AG20443 (cell line): ENCODE results near the gene ZBTB45.
"Not testable (repeated sequence)": the region's sequence is repeated elsewhere in the genome, so short reads cannot be mapped to it uniquely, and the experiment has no call there.

Experiments used
- DNase-seq: peaks from one replicate; pipeline ENCODE4 v3.0.0; 2012; ENCODE audit warnings: low spot score, mixed read lengths

ZBTB45 gene

GRCh38 chr19:58474997-58475713, 44.5 kb downstream of the ZBTB45 start:
- DNase-seq = no peak

GRCh38 chr19:58474291-58474996, 45.2 kb downstream of the ZBTB45 start:
- DNase-seq = peak; percentile 45

GRCh38 chr19:58473775-58474174, 45.8 kb downstream of the ZBTB45 start:
- no peak for DNase-seq

GRCh38 chr19:58471736-58472135, 47.9 kb downstream of the ZBTB45 start:
- no peak for DNase-seq

GRCh38 chr19:58470837-58471543, 48.6 kb downstream of the ZBTB45 start:
- DNase-seq = not testable (repeated sequence)

- no peak for DNase-seq
These were observed 50.2 kb downstream of the ZBTB45 start for GRCh38 chr19:58469241-58470013.

GRCh38 chr19:58468216-58468839, 51.3 kb downstream of the ZBTB45 start:
- no peak for DNase-seq

GRCh38 chr19:58466760-58467589, 52.6 kb downstream of the ZBTB45 start, which contains the start of gene ZNF324:
Gene ZNF324, plus strand, starts transcription at chr19:58467080. Its CDS starts 2,106 bp downstream, at chr19:58469186.
- peak; percentile 99 for DNase-seq

GRCh38 chr19:58466089-58466759, 53.4 kb downstream of the ZBTB45 start:
- no peak for DNase-seq
